IMR-90 (cell line): ENCODE results near the gene SLC66A3. TPM values are rescaled to one million over a fixed set of nuclear protein-coding genes. Genes with fewer than 3 reads are reported as not detected.

ENCODE experiments used
- ATAC-seq: fragments of 200-7000 bp; cut with Tn5 transposase; 2 replicates; pipeline ENCODE4 v1.9.1; 2020; ENCODE audit warnings: low read depth, mild to moderate bottlenecking, moderate library complexity
- BruUV-seq: library from RNA; stranded (reverse); fragments of 400-500 nt; replicated peaks from 2 replicates; lab custom pipeline; 2021; lab: Mats Ljungman, UMichigan
- CTCF ChIA-PET: fragments of 300-600 bp; formaldehyde crosslinking; extraction: SDS; loops from one replicate; lab custom pipeline; 2021; ENCODE audit warnings: antibody characterized with exemption; lab: Yijun Ruan, JAX
- POLR2A ChIA-PET: fragments of 300-600 bp; sonication (Branson Sonifier 250); formaldehyde crosslinking; loops from one replicate; lab custom pipeline; 2022; ENCODE audit warnings: antibody characterized with exemption; ENCODE audit not compliant: unreplicated experiment; lab: Charles Lee
- DNase-seq: peaks from one replicate; pipeline ENCODE4 v3.0.0; 2013
- H2AFZ ChIP-seq: replicated peaks from 2 replicates; pipeline ENCODE3; 2013; ENCODE audit warnings: low read length, mild to moderate bottlenecking; ENCODE audit not compliant: poor library complexity
- H2AK5ac ChIP-seq: 2 replicates; pipeline ENCODE4 v1.6.1; 2013; ENCODE audit warnings: low read depth, low read length, inconsistent platforms
- H2AK9ac ChIP-seq: replicated peaks from 2 replicates; pipeline ENCODE3; 2013; ENCODE audit warnings: mild to moderate bottlenecking, low read depth, low read length, moderate library complexity; ENCODE audit not compliant: poor library complexity
- H2BK120ac ChIP-seq: 2 replicates; pipeline ENCODE4 v1.6.1; 2013; ENCODE audit warnings: low read depth, low read length, inconsistent platforms
- H2BK15ac ChIP-seq: 3 replicates; pipeline ENCODE4 v1.6.1; 2013; ENCODE audit warnings: low read depth, low read length, inconsistent platforms
- H2BK20ac ChIP-seq: 2 replicates; pipeline ENCODE4 v1.6.1; 2013; ENCODE audit warnings: low read depth, mild to moderate bottlenecking, inconsistent platforms, low read length, moderate library complexity
- H2BK5ac ChIP-seq: 2 replicates; pipeline ENCODE4 v1.6.1; 2013; ENCODE audit warnings: mild to moderate bottlenecking, low read depth, low read length, inconsistent platforms; ENCODE audit not compliant: poor library complexity, severe bottlenecking
- H3K14ac ChIP-seq: replicated peaks from 2 replicates; pipeline ENCODE4 v1.6.1; 2013; ENCODE audit warnings: low read depth, low read length, inconsistent platforms
- H3K18ac ChIP-seq: 2 replicates; pipeline ENCODE4 v1.6.1; 2013; ENCODE audit warnings: low read depth, low read length, control low read depth
- H3K23ac ChIP-seq: 2 replicates; pipeline ENCODE4 v1.6.1; 2013; ENCODE audit warnings: low read depth, low read length, inconsistent platforms
- H3K27ac ChIP-seq: 2 replicates; pipeline ENCODE4 v1.5.1; 2013; ENCODE audit warnings: mild to moderate bottlenecking, control low read depth, low read length; ENCODE audit not compliant: insufficient read depth
- H3K27me3 ChIP-seq: 2 replicates; pipeline ENCODE4 v1.6.1; 2013; ENCODE audit warnings: low read length; ENCODE audit not compliant: control insufficient read depth, insufficient read depth
- H3K36me3 ChIP-seq: 2 replicates; pipeline ENCODE4 v1.6.1; 2013; ENCODE audit warnings: low read length, mixed read lengths; ENCODE audit not compliant: control insufficient read depth, insufficient read depth
- H3K4ac ChIP-seq: 2 replicates; pipeline ENCODE4 v1.6.1; 2013; ENCODE audit warnings: low read depth, low read length, inconsistent platforms
- H3K4me1 ChIP-seq: 2 replicates; pipeline ENCODE4 v1.6.1; 2013; ENCODE audit warnings: low read length, mixed read lengths; ENCODE audit not compliant: control insufficient read depth, insufficient read depth
- H3K4me2 ChIP-seq: 2 replicates; pipeline ENCODE4 v1.6.1; 2013; ENCODE audit warnings: low read depth, mild to moderate bottlenecking, control low read depth, low read length, moderate library complexity
- H3K4me3 ChIP-seq: 2 replicates; pipeline ENCODE4 v1.5.1; 2013; ENCODE audit warnings: low read depth, mild to moderate bottlenecking, control low read depth, low read length, moderate library complexity; ENCODE audit not compliant: insufficient read depth
- H3K56ac ChIP-seq: 2 replicates; pipeline ENCODE4 v1.6.1; 2013; ENCODE audit warnings: low read length, inconsistent platforms; ENCODE audit not compliant: insufficient read depth; ENCODE audit errors: extremely low read depth
- H3K79me1 ChIP-seq, 2 experiments: 2 replicates each; pipeline ENCODE4 v1.6.1; 2013; ENCODE audit warnings: low read length in 2 of 2, inconsistent platforms in 1 of 2, low read depth in 1 of 2
- H3K9ac ChIP-seq: 2 replicates; pipeline ENCODE4 v1.6.1; 2013; ENCODE audit warnings: low read depth, low read length, control low read depth
- H3K9me1 ChIP-seq: 2 replicates; pipeline ENCODE4 v1.6.1; 2013; ENCODE audit warnings: low read length, inconsistent platforms; ENCODE audit not compliant: insufficient read depth
- H3K9me3 ChIP-seq: 2 replicates; pipeline ENCODE4 v1.6.1; 2013; ENCODE audit warnings: low read length; ENCODE audit not compliant: control insufficient read depth, insufficient read depth
- H4K20me1 ChIP-seq: 2 replicates; pipeline ENCODE4 v1.6.1; 2013; ENCODE audit warnings: low read length, inconsistent platforms; ENCODE audit not compliant: insufficient read depth
- H4K5ac ChIP-seq: 2 replicates; pipeline ENCODE4 v1.6.1; 2013; ENCODE audit warnings: mild to moderate bottlenecking, low read depth, low read length, control low read depth
- H4K8ac ChIP-seq, 2 experiments: 2 replicates each; pipeline ENCODE4 v1.6.1; 2013; ENCODE audit warnings: low read depth in 2 of 2, low read length in 2 of 2, control low read depth in 1 of 2, inconsistent platforms in 1 of 2
- H4K91ac ChIP-seq: 2 replicates; pipeline ENCODE4 v1.6.1; 2013; ENCODE audit warnings: low read depth, low read length, inconsistent platforms; ENCODE audit not compliant: insufficient read depth
- SMC3 ChIP-seq: fragments of 150-350 bp; IDR thresholded peaks from 2 replicates; pipeline ENCODE4 v1.6.1; 2016; ENCODE audit warnings: low read depth, mild to moderate bottlenecking, antibody characterized with exemption, low read length, moderate library complexity
- WGBS, 2 experiments: methylation state at CpG; one replicate each; pipeline versions ENCODE4 v1.1.5 to v1.1.7; 2013; ENCODE audit warnings: missing lambda C conversion rate in 2 of 2; ENCODE audit not compliant: insufficient read length in 1 of 2; ENCODE audit errors: extremely low coverage in 2 of 2; 5-methylcytosine and 5-hydroxymethylcytosine counted together
- dilution Hi-C: fragments of 300-500 bp; cut with HindIII; formaldehyde crosslinking; loops from one replicate; pipeline ENCODE4 v1.14.3; 2018; ENCODE audit warnings: low sequenced_read_pairs; ENCODE audit not compliant: unreplicated experiment
- in situ Hi-C: fragments of 300-500 bp; cut with MboI; formaldehyde crosslinking; loops from 3 replicates; pipeline ENCODE4 v1.14.3; 2019; ENCODE audit warnings: low sequenced_read_pairs, inconsistent platforms, mixed read lengths
- intact Hi-C: fragments of 100-400 bp; cut with micrococcal nuclease; formaldehyde crosslinking; loops from 2 replicates; pipeline ENCODE4 v1.10.0; 2022
- polyA plus RNA-seq, 3 experiments: library from polyadenylated mRNA; depleted of rRNA; stranded (reverse); fragments of >200 nt; gene quantifications; 2 replicates each; pipeline ENCODE4 v1.2.3, GENCODE V29; 2012; ENCODE audit warnings: low replicate concordance in 1 of 3
- total RNA-seq: library from RNA; depleted of rRNA; stranded (reverse); fragments of >200 nt; gene quantifications from 2 replicates; pipeline ENCODE4 v1.2.3, GENCODE V29; 2012

Gene SLC66A3
- total and polyA plus RNA-seq, 2 of the 4 experiments (the other 2 are of a cell fraction): 18.1 to 25.2 TPM

DNA sequence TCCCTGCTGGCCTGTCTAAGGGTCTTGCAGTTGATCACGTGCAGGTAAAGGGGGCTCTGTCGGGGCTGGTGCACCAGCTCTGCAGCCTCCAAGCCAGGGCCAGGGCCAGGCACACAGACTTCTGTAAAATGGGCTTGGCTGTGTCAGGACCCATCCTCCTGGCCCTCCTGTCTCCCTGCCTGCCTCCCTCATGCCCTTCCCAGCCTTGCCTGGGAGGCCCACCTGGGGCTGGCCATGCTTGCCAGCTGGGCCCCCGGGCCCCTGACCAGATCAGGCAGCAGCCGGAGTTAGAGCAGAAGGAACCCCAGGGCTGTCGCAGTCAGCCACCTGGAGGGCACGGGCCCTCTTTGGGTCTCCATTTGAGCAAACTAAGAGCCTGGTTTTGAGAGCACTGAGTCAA is 2.0 kb downstream of the SLC66A3 start:
- H3K14ac ChIP-seq: no peak overlapping the region
- peaks cover 0 to 6% of the 10 kb centered on the region in 2 experiments; a peak in 2 of 4 replicates for H3K79me1 ChIP-seq
- no peak overlapping the region for H3K4me3 ChIP-seq
- DNase-seq (no peak), ATAC-seq (no peak)
- H2AK5ac ChIP-seq: no peak overlapping the region
- no peak for TF ChIP-seq SMC3
- no peak overlapping the region for H2BK15ac ChIP-seq
- no peak overlapping the region for H3K56ac ChIP-seq
- H3K9ac ChIP-seq: no peak overlapping the region
- peaks cover 4% of the 10 kb centered on the region for H3K9me1 ChIP-seq
- intact Hi-C loops: no loop called here
- ChIA-PET POLR2A (no interaction called here), CTCF (no interaction called here)
- H2BK120ac ChIP-seq: no peak overlapping the region
- no peak overlapping the region for H4K8ac ChIP-seq
- no peak overlapping the region for H2AFZ ChIP-seq
- peaks cover 2% of the 10 kb centered on the region for H3K36me3 ChIP-seq
- no peak overlapping the region for H2BK20ac ChIP-seq
- H3K18ac ChIP-seq: no peak overlapping the region
- H3K27ac ChIP-seq: no peak overlapping the region
- no peaks in the 10 kb centered on the region for H3K9me3 ChIP-seq
- in situ Hi-C loops: no loop called here
- H4K20me1 ChIP-seq: no peaks in the 10 kb centered on the region
- dilution Hi-C loops: no loop called here
- H3K23ac ChIP-seq: no peak overlapping the region
- BruUV-seq: no TSS peak
- no peak overlapping the region for H4K91ac ChIP-seq
- WGBS, 2 experiments: 94% methylated on average over 3 of the region's 6 CpGs; no CpG with 5 or more reads in 1 of the 2 experiments
- no peak overlapping the region for H3K4me2 ChIP-seq
- H3K4ac ChIP-seq: no peak overlapping the region
- no peak overlapping the region for H4K5ac ChIP-seq
- peaks cover 5% of the 10 kb centered on the region; the same call in 1 of the 2 replicates for H3K4me1 ChIP-seq
- H2AK9ac ChIP-seq: no peak overlapping the region
- no peaks in the 10 kb centered on the region for H3K27me3 ChIP-seq
- H2BK5ac ChIP-seq: no peak overlapping the region
